ENCODE data around the gene ESCO1. TPM values are rescaled to one million over a fixed set of nuclear protein-coding genes. Genes with fewer than 3 reads are reported as not detected.

ESCO1 gene
- total RNA-seq, 1 experiment from 2014 or later: 23.0 TPM

DNA sequence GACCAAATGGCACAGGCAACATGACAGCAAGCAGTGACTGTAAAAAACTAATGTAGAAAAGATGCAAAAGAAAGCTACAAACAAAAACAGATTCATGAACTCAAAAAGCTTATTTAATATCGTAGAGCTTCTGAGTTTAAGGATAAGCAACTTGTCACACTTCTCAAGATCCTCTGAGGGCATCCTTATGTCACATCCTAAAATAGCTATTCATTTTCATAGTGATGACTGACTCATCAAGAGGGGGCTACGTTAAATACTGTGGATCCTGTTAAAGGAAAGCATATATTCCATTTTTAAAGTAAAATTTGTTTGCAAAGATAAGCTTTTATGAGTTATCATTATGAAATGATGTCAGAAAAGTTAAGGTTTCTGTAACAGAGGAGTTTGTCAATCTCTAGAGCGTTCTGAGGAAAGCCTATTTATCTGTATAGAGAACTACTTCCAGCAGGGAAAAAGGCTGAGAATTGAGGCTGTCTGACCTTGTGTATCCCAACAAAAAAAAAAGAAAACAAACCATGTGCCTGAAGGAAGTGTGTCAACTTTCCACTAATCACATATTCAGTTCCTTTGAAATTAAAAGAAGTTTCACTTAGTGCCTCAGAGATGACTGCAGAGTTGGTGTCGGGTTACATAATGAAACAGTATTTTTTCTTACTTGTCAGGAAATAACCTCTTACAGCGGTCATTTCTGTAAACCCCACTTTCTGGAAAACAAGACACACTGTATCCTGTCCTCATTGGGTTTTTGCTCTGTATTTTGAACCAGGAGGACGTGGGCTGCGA lies 115.5 kb downstream of the ESCO1 start:
- no peak overlapping the region for H3K4me3 Mint-ChIP-seq (ENCODE audit: unreplicated experiment)
- CTCF ChIA-PET: no interaction called here
- no peaks in the 10 kb centered on the region for H3K36me3 ChIP-seq (ENCODE audit: control insufficient read depth, insufficient read depth, low read length)
- H3K36me3 Mint-ChIP-seq (ENCODE audit: insufficient read depth, unreplicated experiment): peaks cover 32% of the 10 kb centered on the region
- intact Hi-C loops (cut with micrococcal nuclease; ENCODE audit: unreplicated experiment): loop anchor here (10.0 kb wide), 1 partner anchor 120 kb away; the partner anchor contains the start of gene ESCO1
- H3K4me1 ChIP-seq: no peaks in the 10 kb centered on the region
- H3K4me1 Mint-ChIP-seq (ENCODE audit: low read depth, unreplicated experiment): no peaks in the 10 kb centered on the region
- no peak for DNase-seq
- TF ChIP-seq, protein P1, sequence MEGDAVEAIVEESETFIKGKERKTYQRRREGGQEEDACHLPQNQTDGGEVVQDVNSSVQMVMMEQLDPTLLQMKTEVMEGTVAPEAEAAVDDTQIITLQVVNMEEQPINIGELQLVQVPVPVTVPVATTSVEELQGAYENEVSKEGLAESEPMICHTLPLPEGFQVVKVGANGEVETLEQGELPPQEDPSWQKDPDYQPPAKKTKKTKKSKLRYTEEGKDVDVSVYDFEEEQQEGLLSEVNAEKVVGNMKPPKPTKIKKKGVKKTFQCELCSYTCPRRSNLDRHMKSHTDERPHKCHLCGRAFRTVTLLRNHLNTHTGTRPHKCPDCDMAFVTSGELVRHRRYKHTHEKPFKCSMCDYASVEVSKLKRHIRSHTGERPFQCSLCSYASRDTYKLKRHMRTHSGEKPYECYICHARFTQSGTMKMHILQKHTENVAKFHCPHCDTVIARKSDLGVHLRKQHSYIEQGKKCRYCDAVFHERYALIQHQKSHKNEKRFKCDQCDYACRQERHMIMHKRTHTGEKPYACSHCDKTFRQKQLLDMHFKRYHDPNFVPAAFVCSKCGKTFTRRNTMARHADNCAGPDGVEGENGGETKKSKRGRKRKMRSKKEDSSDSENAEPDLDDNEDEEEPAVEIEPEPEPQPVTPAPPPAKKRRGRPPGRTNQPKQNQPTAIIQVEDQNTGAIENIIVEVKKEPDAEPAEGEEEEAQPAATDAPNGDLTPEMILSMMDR (IDR thresholded peaks at IDR 0.05; ENCODE audit: insufficient read depth in 1 of 2, low read depth in 1 of 2, low read length in 1 of 2, severe bottlenecking in 1 of 2, unreplicated experiment in 1 of 2): no peak
- H3K27me3 Mint-ChIP-seq (ENCODE audit: insufficient read depth, unreplicated experiment): no peaks in the 10 kb centered on the region
- BruUV-seq (replicated peaks): no TSS peak
- H3K9me3 Mint-ChIP-seq (ENCODE audit: unreplicated experiment): no peaks in the 10 kb centered on the region
- H3K27ac Mint-ChIP-seq (ENCODE audit: unreplicated experiment): no peak overlapping the region
- no peaks in the 10 kb centered on the region for H3K27me3 ChIP-seq (replicated peaks; ENCODE audit: control insufficient read depth, insufficient read depth, low read length)
- H3K4me3 ChIP-seq (ENCODE audit: low read depth, low read length): no peak overlapping the region
- POLR2A ChIA-PET: no interaction called here
- no peaks in the 10 kb centered on the region for H3K9me3 ChIP-seq

DNA sequence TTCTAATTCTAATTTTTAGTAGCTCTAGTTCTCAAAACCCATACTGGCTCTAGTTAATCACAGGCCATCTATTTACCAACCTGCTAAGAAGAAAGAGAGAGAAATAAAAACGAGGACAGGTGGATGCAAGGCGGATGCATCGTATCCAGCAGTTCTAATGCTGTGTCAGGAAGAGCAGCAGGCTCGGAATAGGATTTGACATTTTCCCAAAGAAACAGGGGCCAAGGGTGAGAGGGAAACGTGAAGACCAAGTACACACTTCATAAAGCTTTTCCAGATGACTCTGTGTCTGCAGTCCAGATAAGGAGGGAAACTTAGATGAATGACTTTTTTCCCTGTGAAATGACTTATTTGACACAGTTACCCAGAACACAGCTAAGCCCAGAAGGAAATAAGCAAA lies 117.5 kb downstream of the ESCO1 start:
- Histone ChIP-seq H3K4me3 (ENCODE audit: low read depth, low read length) (no peak overlapping the region), H3K4me1 (no peaks in the 10 kb centered on the region), H3K36me3 (ENCODE audit: control insufficient read depth, insufficient read depth, low read length) (no peaks in the 10 kb centered on the region), H3K27me3 (replicated peaks; ENCODE audit: control insufficient read depth, insufficient read depth, low read length) (no peaks in the 10 kb centered on the region), H3K9me3 (no peaks in the 10 kb centered on the region)
- Mint-ChIP-seq H3K27me3 (ENCODE audit: insufficient read depth, unreplicated experiment) (no peaks in the 10 kb centered on the region), H3K4me3 (ENCODE audit: unreplicated experiment) (no peak overlapping the region), H3K4me1 (ENCODE audit: low read depth, unreplicated experiment) (no peaks in the 10 kb centered on the region), H3K27ac (ENCODE audit: unreplicated experiment) (no peak overlapping the region), H3K9me3 (ENCODE audit: unreplicated experiment) (no peaks in the 10 kb centered on the region), H3K36me3 (ENCODE audit: insufficient read depth, unreplicated experiment) (peaks cover 21% of the 10 kb centered on the region)
- TF ChIP-seq, protein P1 (IDR thresholded peaks at IDR 0.05; ENCODE audit: insufficient read depth in 1 of 2, low read depth in 1 of 2, low read length in 1 of 2, severe bottlenecking in 1 of 2, unreplicated experiment in 1 of 2): no peak
- no TSS peak for BruUV-seq (replicated peaks)
- intact Hi-C loops (cut with micrococcal nuclease; ENCODE audit: unreplicated experiment): loop anchor here (1.0 to 10.0 kb wide), 2 partner anchors 12 to 122 kb away; partner anchors contain the start of gene ESCO1
- DNase-seq: no peak
- CTCF ChIA-PET: no interaction called here
- POLR2A ChIA-PET: no interaction called here

DNA sequence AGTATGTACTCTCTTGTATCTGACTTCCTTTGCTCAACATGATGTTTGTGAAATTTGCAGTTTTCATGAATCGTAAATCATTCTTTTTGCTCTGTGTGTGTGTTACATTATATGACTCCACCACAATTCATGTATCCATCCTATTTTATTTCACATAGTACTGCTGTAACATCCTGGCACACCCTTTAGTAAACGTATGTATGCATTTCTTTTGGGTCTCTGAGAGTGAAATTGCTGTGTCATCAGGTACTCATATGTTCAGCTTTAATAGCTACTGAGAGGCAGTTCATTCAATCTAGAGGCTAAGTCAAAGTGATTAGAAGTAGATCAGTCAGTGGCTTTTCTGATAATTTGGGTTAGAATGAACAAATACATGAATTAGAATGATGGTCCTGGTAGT lies 118.8 kb downstream of the ESCO1 start:
- TF ChIP-seq, protein P1 (IDR thresholded peaks at IDR 0.05; ENCODE audit: insufficient read depth in 1 of 2, low read depth in 1 of 2, low read length in 1 of 2, severe bottlenecking in 1 of 2, unreplicated experiment in 1 of 2): no peak
- H3K4me1 Mint-ChIP-seq (ENCODE audit: low read depth, unreplicated experiment): no peaks in the 10 kb centered on the region
- intact Hi-C loops (cut with micrococcal nuclease; ENCODE audit: unreplicated experiment): loop anchor here (10.0 kb wide), 1 partner anchor 123 kb away; the partner anchor contains the start of gene ESCO1

More for the DNA sequence above, 118.8 kb downstream of the ESCO1 start:
- Histone ChIP-seq H3K4me3 (ENCODE audit: low read depth, low read length) (no peak overlapping the region), H3K4me1 (no peaks in the 10 kb centered on the region), H3K9me3 (no peaks in the 10 kb centered on the region), H3K27me3 (replicated peaks; ENCODE audit: control insufficient read depth, insufficient read depth, low read length) (no peaks in the 10 kb centered on the region), H3K36me3 (ENCODE audit: control insufficient read depth, insufficient read depth, low read length) (no peaks in the 10 kb centered on the region)
- CTCF ChIA-PET: no interaction called here
- no TSS peak for BruUV-seq (replicated peaks)
- DNase-seq: no peak
- POLR2A ChIA-PET: no interaction called here
- H3K9me3 Mint-ChIP-seq (ENCODE audit: unreplicated experiment): no peaks in the 10 kb centered on the region
- no peak overlapping the region for H3K4me3 Mint-ChIP-seq (ENCODE audit: unreplicated experiment)
- no peaks in the 10 kb centered on the region for H3K27me3 Mint-ChIP-seq (ENCODE audit: insufficient read depth, unreplicated experiment)
- H3K27ac Mint-ChIP-seq (ENCODE audit: unreplicated experiment): no peak overlapping the region
- peaks cover 25% of the 10 kb centered on the region for H3K36me3 Mint-ChIP-seq (ENCODE audit: insufficient read depth, unreplicated experiment)
